Activated CD4-positive, alpha-beta T cell treated with anti-CD3 and anti-CD28 coated beads, Interleukin-2, amount 10 ng/mL, durations not matched to agents 7 days and 5 days (primary cell): ENCODE measurements around the gene HES4. TPM values are rescaled to one million over a fixed set of nuclear protein-coding genes. Genes with fewer than 3 reads are reported as not detected.

ENCODE experiments used
- CTCF ChIA-PET: fragments of 350-600 bp; sonication (Branson Sonifier 250); formaldehyde crosslinking; loops from one replicate; lab custom pipeline; 2021; ENCODE audit warnings: antibody characterized with exemption; lab: Charles Lee
- POLR2A ChIA-PET: fragments of 350-600 bp; sonication (Branson Sonifier 250); formaldehyde crosslinking; loops from one replicate; lab custom pipeline; 2021; ENCODE audit warnings: antibody characterized with exemption; lab: Charles Lee
- DNase-seq: peaks from one replicate; pipeline ENCODE4 v3.0.0-alpha.2; 2020
- H3K27ac Mint-ChIP-seq: one replicate; pipeline ENCODE4 v1.8.0; 2021; ENCODE audit warnings: mild to moderate bottlenecking, moderate library complexity, mixed read lengths
- H3K27me3 Mint-ChIP-seq: one replicate; pipeline ENCODE4 v1.8.0; 2021; ENCODE audit warnings: mixed read lengths
- H3K36me3 Mint-ChIP-seq: one replicate; pipeline ENCODE4 v1.8.0; 2021; ENCODE audit warnings: low read depth, mixed read lengths
- H3K4me1 Mint-ChIP-seq: one replicate; pipeline ENCODE4 v1.8.0; 2021; ENCODE audit warnings: mixed read lengths
- H3K4me3 Mint-ChIP-seq: one replicate; pipeline ENCODE4 v1.8.0; 2021; ENCODE audit warnings: mild to moderate bottlenecking, moderate library complexity, mixed read lengths
- H3K9me3 Mint-ChIP-seq: one replicate; pipeline ENCODE4 v1.8.0; 2021; ENCODE audit warnings: mixed read lengths
- total RNA-seq, 2 experiments: library from RNA; stranded (reverse); gene quantifications; one replicate each; pipeline ENCODE4 v1.2.3, GENCODE V29; 2021

Gene HES4
- total RNA-seq, 2 experiments from 2014 or later: 0.42 to 0.46 TPM

DNA sequence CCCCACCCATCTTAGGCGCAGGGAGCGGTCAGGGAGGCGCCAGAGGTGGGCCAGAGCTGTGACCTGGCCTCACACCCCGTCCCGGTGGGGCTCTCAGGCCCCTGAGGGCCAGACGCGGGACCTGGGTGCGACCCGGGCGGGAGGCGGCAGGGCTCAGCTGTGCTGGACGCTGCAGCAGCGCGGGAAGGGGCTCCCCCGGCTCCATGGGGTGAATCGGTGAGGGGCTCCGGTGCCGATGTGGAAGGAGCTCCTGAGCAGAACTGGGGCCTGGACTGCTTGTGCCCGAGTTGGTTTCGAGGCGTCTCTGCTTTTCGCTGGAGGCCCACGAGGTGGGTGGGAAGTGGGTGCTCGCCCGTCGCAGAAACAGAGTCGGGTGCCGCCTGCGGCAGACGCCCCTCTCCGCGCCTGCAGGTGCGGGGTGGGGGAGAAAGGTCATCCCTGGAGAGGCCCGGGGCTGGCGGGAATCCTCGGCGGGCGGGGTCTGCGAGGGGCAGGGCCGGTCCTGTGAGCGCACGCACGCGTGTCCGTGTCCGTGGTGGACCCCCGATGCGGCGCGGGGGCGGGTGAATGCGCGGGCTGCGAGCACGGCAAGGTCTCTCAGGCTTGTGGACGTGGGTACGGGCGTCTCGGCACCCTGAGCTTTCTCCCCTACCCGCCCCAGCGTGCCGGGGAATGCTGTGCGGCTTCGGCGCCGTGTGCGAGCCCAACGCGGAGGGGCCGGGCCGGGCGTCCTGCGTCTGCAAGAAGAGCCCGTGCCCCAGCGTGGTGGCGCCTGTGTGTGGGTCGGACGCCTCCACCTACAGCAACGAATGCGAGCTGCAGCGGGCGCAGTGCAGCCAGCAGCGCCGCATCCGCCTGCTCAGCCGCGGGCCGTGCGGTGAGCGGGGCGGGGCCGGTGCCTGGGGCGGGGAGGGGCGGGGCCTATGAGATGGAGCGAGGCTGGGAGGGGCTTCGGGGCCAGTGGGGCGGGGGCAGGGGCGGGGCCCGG lies 40.4 kb upstream of the HES4 start:
- Mint-ChIP-seq H3K27ac (peak overlapping the region; percentile 73), H3K9me3 (no peaks in the 10 kb centered on the region), H3K36me3 (no peaks in the 10 kb centered on the region), H3K4me3 (peak overlapping the region; percentile 62), H3K27me3 (peaks cover 27% of the 10 kb centered on the region), H3K4me1 (peaks cover 12% of the 10 kb centered on the region)
- ChIA-PET POLR2A (interaction anchor here (0.7 kb wide), 1 partner anchor 24 kb away, joined by 3 read pairs; no protein-coding TSS in a partner anchor), CTCF (interaction anchor here (0.6 to 4.4 kb wide), 9 partner anchors 9 to 251 kb away, joined by 3 to 19 read pairs (median 4); partner anchors contain the start of gene ISG15)
- DNase-seq: peak; percentile 86

GRCh38 chr1:1039145-1039910 lies 39.4 kb upstream of the HES4 start:
- DNase-seq: no peak
- Mint-ChIP-seq H3K4me1 (peaks cover 12% of the 10 kb centered on the region), H3K27me3 (peaks cover 30% of the 10 kb centered on the region), H3K4me3 (peak overlapping the region; percentile 62), H3K9me3 (no peaks in the 10 kb centered on the region), H3K27ac (peak overlapping the region; percentile 73), H3K36me3 (no peaks in the 10 kb centered on the region)
- ChIA-PET POLR2A (interaction anchor here (1.1 kb wide), 1 partner anchor 25 kb away, joined by 3 read pairs; no protein-coding TSS in a partner anchor), CTCF (interaction anchor here (0.6 to 4.4 kb wide), 10 partner anchors 10 to 252 kb away, joined by 3 to 19 read pairs (median 4); partner anchors contain the start of gene ISG15)

GRCh38 chr1:1038694-1039093 lies 38.8 kb upstream of the HES4 start:
- peaks cover 12% of the 10 kb centered on the region for H3K4me1 Mint-ChIP-seq
- H3K36me3 Mint-ChIP-seq: no peaks in the 10 kb centered on the region
- H3K9me3 Mint-ChIP-seq: no peaks in the 10 kb centered on the region
- no peak overlapping the region for H3K4me3 Mint-ChIP-seq
- POLR2A ChIA-PET: interaction anchor here (1.1 kb wide), 1 partner anchor 25 kb away, joined by 3 read pairs; no protein-coding TSS in a partner anchor
- CTCF ChIA-PET: interaction anchor here (1.2 to 4.4 kb wide), 6 partner anchors 10 to 84 kb away, joined by 3 to 19 read pairs (median 7); no protein-coding TSS in a partner anchor
- H3K27ac Mint-ChIP-seq: no peak overlapping the region
- no peak for DNase-seq
- peaks cover 30% of the 10 kb centered on the region for H3K27me3 Mint-ChIP-seq

GRCh38 chr1:1037366-1038327 lies 37.8 kb upstream of the HES4 start:
- Mint-ChIP-seq H3K36me3 (no peaks in the 10 kb centered on the region), H3K27ac (no peak overlapping the region), H3K4me1 (peaks cover 12% of the 10 kb centered on the region), H3K27me3 (peaks cover 30% of the 10 kb centered on the region), H3K9me3 (no peaks in the 10 kb centered on the region), H3K4me3 (no peak overlapping the region)
- ChIA-PET POLR2A (no interaction called here), CTCF (interaction anchor here (1.2 to 4.4 kb wide), 6 partner anchors 11 to 26 kb away, joined by 3 to 19 read pairs (median 6); no protein-coding TSS in a partner anchor)
- DNase-seq: no peak

DNA sequence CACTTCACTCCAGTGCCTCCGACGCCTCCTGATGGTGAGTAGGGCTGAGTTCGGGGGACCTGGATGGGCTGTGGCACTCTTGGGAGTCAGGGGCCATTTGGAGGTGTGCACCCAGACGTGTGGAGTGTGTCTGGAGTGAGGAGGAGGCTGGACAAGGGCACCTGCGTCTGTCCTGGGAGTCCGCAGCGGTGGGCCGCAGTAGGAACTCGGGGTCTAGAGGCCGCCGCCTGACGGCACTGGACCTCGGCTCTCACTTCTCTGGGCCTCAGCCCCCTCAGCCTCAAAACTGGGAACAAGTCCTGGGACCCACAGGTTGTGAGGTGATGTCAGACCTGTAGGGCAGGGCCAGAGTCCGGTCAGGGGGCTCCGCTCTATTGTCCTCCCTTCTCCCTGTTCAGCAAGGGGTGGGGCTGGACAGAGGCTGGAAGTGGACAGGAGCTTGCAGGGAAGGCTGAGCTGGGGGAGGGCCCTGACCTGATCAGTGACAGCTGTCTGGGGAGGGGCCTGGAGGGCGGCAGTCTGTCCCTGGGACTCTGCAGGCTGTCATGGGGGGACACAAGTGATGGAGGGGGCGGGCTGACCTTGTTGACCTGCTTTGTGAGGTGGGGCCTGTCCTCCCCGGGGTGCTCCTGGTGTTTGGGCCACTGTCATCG lies 35.5 kb upstream of the HES4 start:
- CTCF ChIA-PET: interaction anchor here (0.7 to 6.0 kb wide), 4 partner anchors 20 to 90 kb away, joined by 3 to 39 read pairs (median 4); no protein-coding TSS in a partner anchor
- H3K9me3 Mint-ChIP-seq: no peaks in the 10 kb centered on the region
- no peak overlapping the region for H3K27ac Mint-ChIP-seq
- H3K4me3 Mint-ChIP-seq: no peak overlapping the region
- DNase-seq: no peak
- H3K36me3 Mint-ChIP-seq: no peaks in the 10 kb centered on the region
- H3K4me1 Mint-ChIP-seq: peaks cover 18% of the 10 kb centered on the region
- POLR2A ChIA-PET: no interaction called here
- H3K27me3 Mint-ChIP-seq: peaks cover 36% of the 10 kb centered on the region

DNA sequence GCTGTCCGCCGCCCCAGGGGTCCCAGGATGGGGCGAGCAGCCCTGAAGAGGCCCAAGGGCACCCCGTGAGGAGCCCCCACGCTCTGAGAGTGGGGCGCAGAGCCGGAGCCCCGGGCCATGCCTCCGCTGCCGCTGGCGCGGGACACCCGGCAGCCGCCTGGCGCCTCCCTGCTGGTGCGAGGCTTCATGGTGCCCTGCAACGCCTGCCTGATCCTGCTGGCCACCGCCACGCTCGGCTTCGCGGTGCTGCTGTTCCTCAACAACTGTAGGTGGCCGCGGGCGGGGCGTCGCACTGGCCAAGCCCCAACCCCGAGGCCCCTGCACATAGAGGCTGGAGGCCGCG lies 34.5 kb upstream of the HES4 start:
- ChIA-PET CTCF (interaction anchor here (0.6 to 6.0 kb wide), 2 partner anchors 28 to 244 kb away, joined by 3 to 39 read pairs; no protein-coding TSS in a partner anchor), POLR2A (no interaction called here)
- no peak for DNase-seq
- no peak overlapping the region for H3K27ac Mint-ChIP-seq
- H3K4me3 Mint-ChIP-seq: no peak overlapping the region
- H3K4me1 Mint-ChIP-seq: peaks cover 13% of the 10 kb centered on the region
- no peaks in the 10 kb centered on the region for H3K36me3 Mint-ChIP-seq
- H3K27me3 Mint-ChIP-seq: peaks cover 33% of the 10 kb centered on the region
- no peaks in the 10 kb centered on the region for H3K9me3 Mint-ChIP-seq

DNA sequence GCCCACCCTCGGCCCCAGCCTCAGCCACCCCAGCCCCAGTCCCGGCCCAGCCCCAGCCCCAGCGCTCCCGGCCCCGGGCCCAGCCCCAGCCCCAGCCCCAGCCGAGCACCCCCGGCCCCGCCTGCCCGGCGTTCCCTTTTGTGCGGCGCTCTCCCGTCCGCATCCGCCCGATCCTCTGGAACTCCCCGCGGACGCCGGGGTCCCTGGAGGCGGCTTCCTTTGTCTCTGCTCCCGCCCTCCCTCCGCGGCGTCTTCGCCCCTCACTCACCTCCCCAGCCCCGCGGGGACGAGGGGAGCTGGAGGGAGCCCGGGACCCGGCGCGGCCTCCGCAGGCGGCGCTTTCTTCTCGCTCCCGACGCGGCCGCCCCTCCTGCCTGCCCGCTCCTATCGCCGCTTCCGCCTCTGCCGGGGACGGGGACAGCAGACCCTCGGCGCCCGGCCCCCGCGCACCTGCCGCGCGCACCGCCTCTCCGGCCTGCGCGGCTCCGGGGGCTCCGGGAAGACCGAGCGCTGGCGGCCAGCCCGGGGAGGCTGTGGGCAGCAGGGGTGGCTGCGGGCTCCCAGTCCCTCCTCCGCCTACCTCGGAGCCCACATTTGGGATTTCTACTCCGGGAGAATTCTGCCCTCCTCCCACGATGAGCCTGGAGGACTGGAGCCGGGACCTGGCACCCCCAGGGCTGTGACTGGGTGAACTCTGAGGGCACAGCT lies 34.0 kb upstream of the HES4 start:
- Mint-ChIP-seq H3K36me3 (no peaks in the 10 kb centered on the region), H3K27me3 (peaks cover 28% of the 10 kb centered on the region), H3K27ac (no peak overlapping the region), H3K4me1 (peaks cover 8% of the 10 kb centered on the region), H3K4me3 (no peak overlapping the region), H3K9me3 (no peaks in the 10 kb centered on the region)
- CTCF ChIA-PET: interaction anchor here (0.6 to 6.0 kb wide), 13 partner anchors 10 to 461 kb away, joined by 3 to 39 read pairs (median 3); no protein-coding TSS in a partner anchor
- POLR2A ChIA-PET: no interaction called here
- no peak for DNase-seq

- Mint-ChIP-seq H3K9me3 (no peaks in the 10 kb centered on the region), H3K4me1 (peaks cover 5% of the 10 kb centered on the region), H3K27ac (no peak overlapping the region), H3K4me3 (no peak overlapping the region), H3K27me3 (peaks cover 21% of the 10 kb centered on the region), H3K36me3 (no peaks in the 10 kb centered on the region)
- ChIA-PET POLR2A (no interaction called here), CTCF (interaction anchor here (0.7 to 6.0 kb wide), 15 partner anchors 10 to 462 kb away, joined by 3 to 39 read pairs (median 3); partner anchors contain the start of gene ISG15)
- peak; percentile 87 for DNase-seq
Measured at GRCh38 chr1:1033009-1033587, 33.2 kb upstream of the HES4 start.

- peak overlapping the region; percentile 36 for H3K4me3 Mint-ChIP-seq
- no peaks in the 10 kb centered on the region for H3K36me3 Mint-ChIP-seq
- peaks cover 5% of the 10 kb centered on the region for H3K4me1 Mint-ChIP-seq
- no peak overlapping the region for H3K27ac Mint-ChIP-seq
- H3K9me3 Mint-ChIP-seq: no peaks in the 10 kb centered on the region
- POLR2A ChIA-PET: no interaction called here
- CTCF ChIA-PET: interaction anchor here (0.9 to 6.0 kb wide), 10 partner anchors 13 to 472 kb away, joined by 3 to 39 read pairs (median 4); partner anchors contain the start of gene ISG15
- no peak for DNase-seq
- peaks cover 19% of the 10 kb centered on the region for H3K27me3 Mint-ChIP-seq
Measured at GRCh38 chr1:1032424-1032823, 32.5 kb upstream of the HES4 start.

DNA sequence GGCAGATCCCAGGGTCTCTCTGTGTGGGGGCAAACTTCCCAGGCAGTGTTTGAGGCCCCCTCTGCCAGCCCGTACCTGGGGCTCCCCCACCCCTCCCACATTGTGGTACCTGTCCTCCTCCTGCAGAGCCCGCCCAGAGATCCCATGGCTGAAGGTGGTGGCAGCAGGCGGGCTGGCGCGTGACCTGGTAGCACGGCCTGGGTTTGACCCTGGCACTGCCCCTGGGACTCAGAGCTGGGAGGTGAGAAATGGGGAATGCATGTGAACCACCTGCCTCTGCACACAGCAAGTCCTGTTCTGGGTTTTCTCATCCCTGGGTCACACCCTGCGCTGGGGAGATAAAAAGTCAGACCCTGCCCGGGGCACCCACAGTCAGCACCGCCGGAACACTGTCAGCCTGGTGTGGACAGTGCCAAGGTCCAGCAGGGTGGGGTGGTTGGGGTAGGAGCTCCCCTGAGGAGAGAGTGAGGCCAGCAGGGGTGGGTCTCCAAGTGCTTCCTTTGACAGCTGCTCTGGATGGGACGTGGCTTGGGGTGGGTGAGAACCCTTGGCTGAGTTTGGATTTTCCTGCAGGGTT lies 31.9 kb upstream of the HES4 start:
- CTCF ChIA-PET: interaction anchor here (0.8 to 6.0 kb wide), 9 partner anchors 9 to 473 kb away, joined by 3 to 39 read pairs (median 4); partner anchors contain the start of gene ISG15
- POLR2A ChIA-PET: no interaction called here
- Mint-ChIP-seq H3K4me3 (no peak overlapping the region), H3K4me1 (peaks cover 5% of the 10 kb centered on the region), H3K27me3 (peaks cover 21% of the 10 kb centered on the region), H3K27ac (no peak overlapping the region), H3K36me3 (no peaks in the 10 kb centered on the region), H3K9me3 (no peaks in the 10 kb centered on the region)
- DNase-seq: no peak
